Muscle of arm (tissue), 12 donors: Measurements from ENCODE around the gene TMEM174. TPM values are rescaled to one million over a fixed set of nuclear protein-coding genes. Genes with fewer than 3 reads are reported as not detected.

Experiments
- DNase-seq: peaks from one replicate; pipeline ENCODE4 v3.0.0-alpha.2; 2013
- polyA plus RNA-seq, 12 donors: library from polyadenylated mRNA; unstranded; fragments of 120-200 nt; gene quantifications; one replicate each; pipeline ENCODE4 v1.2.1, GENCODE V29; 2013; ENCODE audit not compliant: insufficient read length in 12 of 12

Gene TMEM174
- polyA plus RNA-seq, 12 donors, result not detected

DNA sequence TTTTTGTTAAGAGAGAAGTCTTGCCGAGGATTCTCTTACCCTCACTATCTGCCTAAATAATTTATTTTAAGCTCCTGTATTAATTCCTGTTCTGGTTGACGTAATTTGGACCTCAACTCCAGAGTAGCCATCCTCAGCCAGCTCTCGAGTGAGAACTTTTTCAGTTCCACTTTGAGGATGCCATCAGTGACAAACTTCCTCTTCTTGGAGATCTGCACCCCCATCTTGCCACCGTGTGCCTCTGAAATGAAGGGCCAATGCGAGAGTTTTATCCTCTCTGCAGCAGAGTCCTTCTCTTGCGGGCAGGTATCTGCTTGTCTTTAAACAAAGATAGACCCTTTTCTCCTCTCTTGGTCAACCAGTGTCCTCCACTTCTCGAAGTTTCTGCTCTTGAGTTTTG is 19.5 kb upstream of the TMEM174 start:
- no peak for DNase-seq

DNA sequence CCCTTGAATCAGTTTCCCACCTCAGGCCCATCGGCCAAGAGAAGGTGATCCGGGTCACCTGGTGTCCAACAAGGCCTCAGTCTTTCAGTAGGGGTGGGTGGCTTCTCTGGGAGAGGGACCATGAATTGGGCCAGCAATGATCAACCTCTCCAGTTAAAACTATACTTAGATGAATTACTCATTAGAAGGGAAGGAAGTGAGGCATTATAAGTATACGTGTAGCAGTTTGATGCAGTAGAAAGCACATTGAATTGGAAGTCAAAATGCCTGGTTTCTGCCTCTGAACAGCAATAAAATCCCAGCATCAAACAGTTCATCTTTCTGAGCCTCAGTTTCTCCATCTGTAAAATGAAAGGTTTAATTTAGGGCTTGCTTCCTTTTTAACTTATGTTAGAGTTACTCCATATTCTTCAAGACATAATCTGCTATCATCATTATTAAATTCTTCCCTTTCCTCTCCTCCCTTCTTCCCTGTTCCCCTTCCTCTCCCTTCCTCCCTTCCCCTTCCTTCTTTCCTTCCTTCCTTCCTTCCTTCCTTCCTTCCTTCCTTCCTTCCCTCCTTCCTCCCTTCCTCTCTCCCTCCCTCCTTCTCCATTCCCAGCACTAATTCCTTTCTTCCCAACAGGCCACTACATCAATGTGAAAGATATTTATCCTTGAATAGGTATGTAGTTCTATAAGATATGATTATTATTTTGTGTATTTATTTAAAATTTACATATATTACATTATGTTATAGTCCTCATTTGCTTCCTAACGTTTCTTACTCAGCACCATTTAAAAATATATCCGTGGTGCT is 18.6 kb upstream of the TMEM174 start:
- no peak for DNase-seq

- DNase-seq, result no peak
These were observed 17.4 kb upstream of the TMEM174 start for GRCh38 chr5:73155271-73156222.

GRCh38 chr5:73157414-73158303 is 15.3 kb upstream of the TMEM174 start:
- no peak for DNase-seq

DNA sequence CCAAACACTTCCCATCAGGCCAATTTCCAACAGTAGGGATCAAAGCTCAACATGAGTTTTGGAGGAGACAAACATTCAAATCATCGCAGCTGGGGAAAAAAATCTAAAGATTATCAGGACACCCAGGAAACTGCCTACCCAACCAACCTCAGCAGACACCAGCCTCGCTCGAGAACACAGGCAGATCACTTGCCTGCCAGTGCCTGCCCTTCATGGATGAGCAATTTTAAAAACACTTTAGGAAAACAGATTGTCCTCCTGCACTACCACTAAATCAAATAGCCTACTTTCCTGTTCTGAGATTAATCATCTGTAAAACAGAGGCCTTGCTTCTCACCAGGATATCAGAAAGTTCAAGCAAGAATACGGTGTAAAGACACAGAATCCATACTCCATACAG is 14.7 kb upstream of the TMEM174 start:
- no peak for DNase-seq

DNA sequence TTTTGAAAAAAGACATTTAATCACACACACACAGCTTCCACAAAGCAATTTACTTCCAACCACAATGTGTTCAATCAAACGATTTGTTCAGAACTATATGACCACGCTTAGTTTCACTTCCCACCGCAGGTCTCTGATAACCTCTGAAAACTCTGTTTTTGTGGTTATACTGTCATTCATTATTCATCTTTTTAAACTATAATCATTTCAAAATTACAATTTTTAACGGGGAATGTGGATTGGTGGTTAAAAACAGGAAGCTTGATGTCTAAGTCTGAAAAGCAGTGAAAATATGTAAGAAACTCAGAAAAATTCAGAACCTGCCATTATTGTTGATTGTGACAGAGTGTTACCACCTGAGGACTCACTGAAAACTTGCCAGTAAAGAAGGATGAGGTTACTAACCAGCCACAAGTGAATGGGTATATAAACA is 12.7 kb upstream of the TMEM174 start:
- DNase-seq, result no peak

DNA sequence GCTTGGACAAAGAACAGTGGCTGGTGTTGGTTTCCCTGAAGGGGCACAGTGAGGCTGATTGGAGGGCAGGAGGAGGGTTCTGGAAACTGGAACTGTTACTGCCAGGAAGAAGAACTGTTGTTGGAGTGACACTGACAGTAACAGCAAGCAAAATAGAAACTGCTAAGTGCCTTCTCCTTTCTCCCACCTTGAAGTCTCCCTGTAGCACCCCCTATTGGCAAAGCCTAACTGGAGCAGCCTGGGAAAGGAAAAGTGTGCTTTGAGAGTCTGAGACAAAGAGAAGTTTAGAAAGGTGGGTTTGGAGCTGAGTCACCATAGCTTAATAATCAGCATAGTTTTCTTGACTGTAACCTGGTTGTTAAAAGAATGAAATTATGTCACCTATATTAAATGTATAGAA is 2.5 kb upstream of the TMEM174 start:
- no peak for DNase-seq

- DNase-seq, result no peak
These were observed 1.5 kb upstream of the TMEM174 start for GRCh38 chr5:73171495-73171894.

- no peak for DNase-seq
These were observed 1.3 kb downstream of the TMEM174 start for GRCh38 chr5:73174100-73174815.

DNA sequence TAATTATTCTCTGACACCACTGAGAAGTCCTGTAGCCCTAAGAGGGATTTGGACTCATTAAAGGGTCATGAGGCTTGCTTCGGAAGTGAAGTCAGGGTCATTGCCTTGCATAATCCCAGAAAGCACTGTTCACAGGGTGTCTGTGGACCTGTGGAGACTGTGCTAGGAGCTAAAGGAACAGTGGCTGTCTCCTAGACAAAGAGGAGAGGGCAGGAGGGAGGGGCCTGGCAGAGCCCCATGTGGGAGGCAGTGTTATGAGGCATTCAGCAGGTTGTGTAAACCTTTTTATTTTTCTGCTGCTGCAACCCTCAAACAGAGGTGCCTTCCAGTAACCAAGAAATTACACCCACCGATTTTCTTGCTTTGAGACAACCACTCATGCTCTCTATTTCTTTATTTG is 3.3 kb downstream of the TMEM174 start:
- no peak for DNase-seq

GRCh38 chr5:73178265-73178664 is 5.3 kb downstream of the TMEM174 start:
- no peak for DNase-seq

GRCh38 chr5:73179730-73180129 is 6.7 kb downstream of the TMEM174 start:
- DNase-seq, result no peak

- DNase-seq, result no peak
These were observed 7.6 kb downstream of the TMEM174 start for GRCh38 chr5:73180566-73180965.

DNA sequence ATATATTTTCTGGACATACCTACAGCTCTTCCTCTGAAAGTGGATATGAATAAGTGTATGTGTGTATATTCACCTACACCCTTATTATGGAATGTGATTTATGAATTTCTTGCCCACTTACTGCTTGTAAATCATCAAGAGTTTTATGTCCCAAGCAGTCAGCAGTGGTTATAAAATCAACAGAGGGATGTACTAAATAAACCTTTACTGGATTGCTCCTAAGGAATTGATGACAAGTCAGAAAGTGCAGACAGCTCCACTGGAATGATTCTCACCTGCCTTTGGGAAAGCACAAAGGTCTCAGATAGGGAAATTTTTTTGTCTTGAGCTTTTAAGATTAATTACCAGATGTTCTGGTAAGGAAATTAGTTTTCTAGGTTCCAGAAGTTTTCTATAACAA is 9.3 kb downstream of the TMEM174 start:
- no peak for DNase-seq

DNA sequence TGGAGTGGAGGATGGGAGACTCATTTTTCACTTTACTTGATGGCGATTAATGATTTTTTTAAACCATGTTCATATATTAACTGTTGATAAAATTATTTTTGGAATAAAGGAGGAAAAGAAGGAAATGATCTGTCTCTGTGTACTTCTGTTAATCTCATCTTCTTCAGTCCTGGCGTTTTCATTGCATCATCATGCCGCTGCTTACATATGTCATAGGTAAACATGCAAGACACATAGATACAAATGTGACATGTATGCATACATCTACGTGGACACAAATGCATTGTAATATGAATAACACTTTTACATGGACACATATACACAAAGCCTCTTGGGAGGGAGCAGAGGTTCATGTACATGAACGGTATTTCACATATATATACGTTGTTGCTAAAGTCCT is 10.0 kb downstream of the TMEM174 start:
- DNase-seq, result no peak

DNA sequence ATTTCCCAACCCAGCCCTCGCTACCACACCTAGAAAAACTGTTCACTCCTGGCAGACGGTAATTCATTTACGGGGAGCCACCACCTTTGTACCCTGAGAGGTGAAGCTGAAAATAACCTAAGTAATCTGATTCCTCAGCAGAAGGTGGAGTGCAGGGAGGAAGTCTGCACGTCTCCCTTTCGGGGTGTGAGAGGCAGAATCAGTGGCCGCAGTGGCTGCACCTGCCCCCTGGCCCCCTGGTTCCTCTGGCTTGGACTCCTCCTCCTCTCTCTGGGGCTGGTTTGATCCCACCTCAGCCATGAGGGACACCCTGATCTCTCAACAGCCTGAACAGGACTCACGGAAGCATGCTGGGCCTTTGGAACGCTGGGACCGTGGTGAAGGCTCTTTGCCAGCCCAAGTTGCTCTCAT is 10.5 kb downstream of the TMEM174 start:
- no peak for DNase-seq

DNA sequence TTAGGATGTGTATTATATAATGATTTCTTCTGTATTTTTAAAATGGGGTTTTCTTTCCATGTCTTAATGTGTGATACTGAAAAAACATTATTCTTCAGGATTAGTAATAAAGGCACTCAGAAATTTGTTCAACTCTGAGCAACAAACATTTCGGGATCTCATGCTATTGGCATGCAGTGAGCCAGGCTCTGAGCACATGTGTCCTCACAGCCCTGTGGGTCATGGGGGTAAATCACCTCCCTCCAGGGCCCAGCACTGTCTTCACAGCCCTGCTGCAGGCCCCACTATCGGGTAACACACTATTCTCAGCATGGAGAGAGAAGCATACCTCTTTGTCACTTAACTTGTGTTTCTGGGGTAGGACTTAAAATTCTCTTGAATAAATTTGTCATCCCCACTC is 14.0 kb downstream of the TMEM174 start:
- DNase-seq, result no peak

- DNase-seq, result no peak
These were observed 16.0 kb downstream of the TMEM174 start for GRCh38 chr5:73188764-73189531.

GRCh38 chr5:73189871-73190376 is 16.9 kb downstream of the TMEM174 start:
- DNase-seq, result peak; percentile 36

DNA sequence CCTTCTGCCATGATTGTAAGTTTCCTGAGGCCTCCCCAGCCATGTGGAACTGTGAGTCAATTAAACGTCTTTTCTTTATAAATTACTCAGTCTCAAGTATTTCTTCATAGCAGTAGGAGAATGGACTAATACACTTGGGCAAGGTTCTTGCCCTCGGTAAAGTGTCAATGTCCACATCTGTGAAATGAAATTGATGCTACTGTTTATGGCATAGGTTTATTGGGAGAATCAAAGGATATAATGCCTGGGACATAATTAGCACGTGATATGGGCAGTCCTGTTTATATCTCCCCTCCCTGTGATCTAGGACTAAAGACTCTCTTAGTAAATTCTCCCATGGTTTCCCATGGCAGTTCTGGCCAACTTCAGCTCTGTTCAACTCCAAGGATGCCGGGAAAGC is 19.4 kb downstream of the TMEM174 start:
- DNase-seq, result no peak
